Thyroid gland (tissue), 4 donors: ENCODE results near the gene HEG1. TPM values are rescaled to one million over a fixed set of nuclear protein-coding genes. Genes with fewer than 3 reads are reported as not detected.

Source experiments
- DNase-seq, 2 donors: peaks; one replicate each; pipeline ENCODE4 v3.0.0-alpha.2; 2019
- H3K27ac ChIP-seq, 3 donors: fragments of 200-600 bp; sonication (generic); 1 replicate in 2 of 3; 2 replicates in 1 of 3; pipeline ENCODE4 v1.5.1; 2016 to 2019; ENCODE audit warnings: mild to moderate bottlenecking in 1 of 3, moderate library complexity in 1 of 3
- H3K27me3 ChIP-seq: fragments of 200-600 bp; sonication (generic); one replicate; pipeline ENCODE4 v1.5.1; 2019
- H3K36me3 ChIP-seq, 2 donors: fragments of 200-600 bp; sonication (generic); one replicate each; pipeline ENCODE4 v1.5.1; 2016 to 2019
- H3K4me1 ChIP-seq, 2 donors: fragments of 200-600 bp; sonication (generic); one replicate each; pipeline ENCODE4 v1.5.1; 2017 to 2019
- H3K4me3 ChIP-seq, 3 donors: fragments of 200-600 bp; sonication (generic); replicated peaks in 1 of 3; 1 replicate in 2 of 3; 2 replicates in 1 of 3; pipeline ENCODE4 v1.5.1; 2016; ENCODE audit warnings: mild to moderate bottlenecking in 1 of 3
- H3K9me3 ChIP-seq: fragments of 200-600 bp; sonication (generic); one replicate; pipeline ENCODE4 v1.5.1; 2017
- POLR2A ChIP-seq, 2 donors: fragments of 450-650 bp; IDR thresholded peaks; one replicate each; pipeline ENCODE4 v1.6.1; 2017; ENCODE audit warnings: antibody characterized with exemption in 2 of 2, mild to moderate bottlenecking in 2 of 2, moderate library complexity in 1 of 2
- WGBS, 2 donors: methylation state at CpG; one replicate each; pipeline ENCODE4 v1.1.5; 2017; 5-methylcytosine and 5-hydroxymethylcytosine counted together
- intact Hi-C: fragments of 100-400 bp; cut with DNase I; formaldehyde crosslinking; loops from one replicate; pipeline ENCODE4 v1.15.1; 2023
- total RNA-seq, 4 donors: library from RNA; depleted of rRNA; stranded (reverse); fragments of >200 nt; gene quantifications; one replicate each; pipeline ENCODE4 v1.2.3, GENCODE V29; 2016
- TF ChIP-seq, protein P1 (sequence below), 6 experiments: fragments of 200-600 bp in 3 of 6; fragments of 450-650 bp in 3 of 6; sonication (generic) in 3 of 6; IDR thresholded peaks; one replicate each; pipeline ENCODE4 v1.5.1; 2016 to 2019; ENCODE audit warnings: antibody characterized with exemption in 6 of 6, mild to moderate bottlenecking in 2 of 6, inconsistent platforms in 1 of 6, moderate library complexity in 1 of 6

Gene HEG1
- total RNA-seq, 4 donors from 2014 or later, result 91.4 to 266 (median 199) TPM

DNA sequence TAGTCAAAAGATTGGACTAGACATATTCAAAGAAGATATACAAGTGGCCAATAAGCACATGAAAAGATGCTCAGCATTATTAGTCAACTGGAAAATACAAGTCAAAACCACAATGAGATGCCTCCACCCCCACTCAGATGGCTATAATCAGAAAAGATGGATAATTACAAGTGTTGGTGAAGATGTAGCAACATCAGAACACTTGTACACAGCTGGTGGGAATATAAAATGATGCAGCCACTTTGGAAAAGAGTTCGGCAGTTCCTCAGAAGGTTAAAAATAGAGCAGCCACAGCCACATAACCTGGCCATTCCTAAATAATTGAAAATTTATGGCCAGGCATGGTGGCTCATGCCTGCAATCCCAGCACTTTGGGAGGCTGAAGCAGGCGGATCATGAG is 38.4 kb downstream of the HEG1 start:
- Histone ChIP-seq H3K36me3 (peaks cover 58 to 76% of the 10 kb centered on the region in 2 donors), H3K4me1 (peaks cover 11 to 19% of the 10 kb centered on the region in 2 donors), H3K27me3 (no peaks in the 10 kb centered on the region), H3K4me3 (no peak overlapping the region), H3K9me3 (no peaks in the 10 kb centered on the region), H3K27ac (no peak overlapping the region)
- 95 to 96% methylated on average over 2 of the region's 2 CpGs for WGBS, 2 donors
- TF ChIP-seq POLR2A (IDR thresholded peaks at IDR 0.05), result no peak
- TF ChIP-seq, protein P1, sequence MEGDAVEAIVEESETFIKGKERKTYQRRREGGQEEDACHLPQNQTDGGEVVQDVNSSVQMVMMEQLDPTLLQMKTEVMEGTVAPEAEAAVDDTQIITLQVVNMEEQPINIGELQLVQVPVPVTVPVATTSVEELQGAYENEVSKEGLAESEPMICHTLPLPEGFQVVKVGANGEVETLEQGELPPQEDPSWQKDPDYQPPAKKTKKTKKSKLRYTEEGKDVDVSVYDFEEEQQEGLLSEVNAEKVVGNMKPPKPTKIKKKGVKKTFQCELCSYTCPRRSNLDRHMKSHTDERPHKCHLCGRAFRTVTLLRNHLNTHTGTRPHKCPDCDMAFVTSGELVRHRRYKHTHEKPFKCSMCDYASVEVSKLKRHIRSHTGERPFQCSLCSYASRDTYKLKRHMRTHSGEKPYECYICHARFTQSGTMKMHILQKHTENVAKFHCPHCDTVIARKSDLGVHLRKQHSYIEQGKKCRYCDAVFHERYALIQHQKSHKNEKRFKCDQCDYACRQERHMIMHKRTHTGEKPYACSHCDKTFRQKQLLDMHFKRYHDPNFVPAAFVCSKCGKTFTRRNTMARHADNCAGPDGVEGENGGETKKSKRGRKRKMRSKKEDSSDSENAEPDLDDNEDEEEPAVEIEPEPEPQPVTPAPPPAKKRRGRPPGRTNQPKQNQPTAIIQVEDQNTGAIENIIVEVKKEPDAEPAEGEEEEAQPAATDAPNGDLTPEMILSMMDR (IDR thresholded peaks at IDR 0.05), result no peak
- intact Hi-C loops, result no loop called here
- DNase-seq, result no peak

DNA sequence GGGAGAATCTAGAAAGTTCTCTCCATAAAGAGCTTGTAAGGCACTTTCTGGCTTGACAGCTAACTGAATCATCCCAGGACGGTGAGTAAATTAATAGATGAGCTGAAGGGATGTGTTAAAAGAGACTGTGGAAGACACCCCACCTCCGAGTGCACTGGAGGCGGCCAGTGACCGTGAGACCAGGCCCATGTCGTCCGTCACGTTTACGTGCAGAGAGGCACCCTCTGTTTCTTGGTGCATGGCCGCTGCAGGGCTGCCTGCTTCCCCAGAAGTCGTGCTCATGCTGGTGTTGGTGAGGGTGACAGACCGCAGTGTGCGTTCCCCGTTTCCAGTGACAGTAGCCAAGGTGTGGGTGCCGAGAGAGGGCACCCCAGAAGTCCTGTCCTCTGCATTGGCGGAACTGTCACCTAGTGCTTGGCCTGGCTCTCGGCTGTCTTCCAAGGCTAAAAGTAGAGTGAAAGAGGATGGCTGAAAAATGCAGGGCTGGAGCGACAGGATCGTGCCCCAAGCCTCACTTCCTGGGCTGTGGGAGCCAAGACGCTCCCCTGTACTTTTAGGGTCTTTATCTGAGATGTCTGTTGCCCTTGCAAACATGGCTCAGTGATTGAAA is 41.1 kb downstream of the HEG1 start:
- Histone ChIP-seq H3K27ac (no peak overlapping the region), H3K36me3 (peaks cover 60 to 90% of the 10 kb centered on the region in 2 donors), H3K27me3 (no peaks in the 10 kb centered on the region), H3K4me1 (peaks cover 0 to 3% of the 10 kb centered on the region in 2 donors), H3K9me3 (no peaks in the 10 kb centered on the region), H3K4me3 (no peak overlapping the region)
- intact Hi-C loops, result no loop called here
- DNase-seq, result no peak
- WGBS, 2 donors, result 89 to 90% methylated on average over 19 of the region's 19 CpGs
- no peak for TF ChIP-seq POLR2A (IDR thresholded peaks at IDR 0.05)
- TF ChIP-seq, protein P1 (IDR thresholded peaks at IDR 0.05), result no peak

DNA sequence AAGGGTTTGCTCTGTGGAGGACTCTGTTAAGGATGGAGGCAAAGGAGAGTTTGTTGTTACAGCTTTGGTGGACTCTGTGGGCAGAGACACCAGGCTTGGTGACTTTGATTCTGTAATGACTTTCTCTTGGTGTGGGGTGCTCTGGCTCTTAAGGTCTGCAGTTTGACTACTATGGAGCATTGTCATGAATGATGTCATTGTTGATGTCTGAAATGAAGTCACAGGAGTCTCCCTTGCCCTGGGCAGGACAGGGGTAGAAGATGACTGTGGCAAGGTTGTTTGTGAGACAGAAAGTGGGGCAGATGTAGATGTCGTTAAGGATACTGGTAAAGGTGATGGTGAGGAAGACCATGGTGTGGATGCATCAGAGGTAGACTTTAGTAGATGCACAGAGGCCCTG is 42.7 kb downstream of the HEG1 start:
- Histone ChIP-seq H3K27me3 (no peaks in the 10 kb centered on the region), H3K4me3 (no peak overlapping the region), H3K27ac (no peak overlapping the region), H3K4me1 (no peaks in the 10 kb centered on the region), H3K36me3 (peaks cover 61 to 90% of the 10 kb centered on the region in 2 donors), H3K9me3 (no peaks in the 10 kb centered on the region)
- intact Hi-C loops, result no loop called here
- no peak for TF ChIP-seq POLR2A (IDR thresholded peaks at IDR 0.05)
- TF ChIP-seq, protein P1 (IDR thresholded peaks at IDR 0.05), result no peak
- no peak for DNase-seq
- WGBS, 2 donors, result 88 to 100% methylated on average over 1 of the region's 1 CpG

DNA sequence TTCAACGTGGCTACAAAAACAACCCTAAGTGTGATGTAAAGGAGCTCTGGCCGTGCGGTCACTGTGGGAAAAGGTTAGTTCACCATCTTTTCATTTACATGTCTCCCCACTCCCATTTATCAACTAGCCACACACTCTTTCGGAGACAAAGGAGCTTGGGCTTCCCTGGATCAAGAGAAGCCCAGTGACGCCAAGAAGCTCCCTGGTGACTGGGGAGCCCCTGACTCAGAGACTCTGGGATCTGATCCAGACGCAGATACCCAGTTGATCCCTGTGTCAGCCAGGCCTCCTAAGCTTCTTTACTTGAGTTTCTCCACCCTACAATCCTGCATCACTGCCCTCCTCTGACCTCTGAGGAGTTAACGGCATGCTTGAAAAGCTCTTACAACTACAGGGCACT is 43.9 kb downstream of the HEG1 start:
- TF ChIP-seq, protein P1 (IDR thresholded peaks at IDR 0.05), result no peak
- TF ChIP-seq POLR2A (IDR thresholded peaks at IDR 0.05), result no peak
- intact Hi-C loops, result no loop called here
- Histone ChIP-seq H3K27me3 (no peaks in the 10 kb centered on the region), H3K4me1 (no peaks in the 10 kb centered on the region), H3K4me3 (no peak overlapping the region), H3K9me3 (no peaks in the 10 kb centered on the region), H3K27ac (no peak overlapping the region), H3K36me3 (peaks cover 61 to 89% of the 10 kb centered on the region in 2 donors)
- 76 to 77% methylated on average over 7 of the region's 7 CpGs for WGBS, 2 donors
- DNase-seq, result no peak

DNA sequence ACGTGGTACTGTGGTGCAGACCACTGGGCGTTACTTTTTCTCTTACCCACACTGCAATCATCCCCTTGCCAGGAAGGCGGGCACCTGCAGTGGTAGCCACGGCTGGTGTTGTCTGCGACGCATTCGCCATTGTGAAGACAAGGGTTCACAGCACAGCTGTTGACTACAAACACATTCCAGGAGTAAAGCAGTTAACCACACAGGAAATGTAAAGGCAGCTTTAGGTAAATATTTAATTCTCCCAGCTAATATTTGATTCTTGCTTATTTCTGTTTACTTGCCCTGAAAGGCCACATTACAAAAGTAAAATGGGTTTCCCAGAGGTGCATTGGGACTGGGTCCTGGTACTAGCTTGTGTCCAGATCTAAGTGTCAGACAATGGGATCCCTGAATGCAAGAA is 45.4 kb downstream of the HEG1 start:
- H3K9me3 ChIP-seq, result no peaks in the 10 kb centered on the region
- 91 to 96% methylated on average over 7 of the region's 7 CpGs for WGBS, 2 donors
- H3K36me3 ChIP-seq, result peaks cover 74 to 91% of the 10 kb centered on the region in 2 donors
- no peaks in the 10 kb centered on the region for H3K4me1 ChIP-seq
- no peaks in the 10 kb centered on the region for H3K27me3 ChIP-seq
- TF ChIP-seq POLR2A (IDR thresholded peaks at IDR 0.05), result no peak
- TF ChIP-seq, protein P1 (IDR thresholded peaks at IDR 0.05), result no peak
- H3K27ac ChIP-seq, result no peak overlapping the region
- intact Hi-C loops, result no loop called here
- DNase-seq, result no peak
- H3K4me3 ChIP-seq, result no peak overlapping the region
